IgD-negative memory B cell (primary cell): Measurements from ENCODE around the gene ZNF367. TPM values are rescaled to one million over a fixed set of nuclear protein-coding genes. Genes with fewer than 3 reads are reported as not detected.

Experiments used
- H3K27ac Mint-ChIP-seq, 3 donors: one replicate each; pipeline ENCODE4 v1.8.0; 2020 to 2022; ENCODE audit warnings: mild to moderate bottlenecking in 3 of 3, mixed read lengths in 3 of 3, moderate library complexity in 1 of 3
- H3K27me3 Mint-ChIP-seq: one replicate; pipeline ENCODE4 v1.8.0; 2021; ENCODE audit warnings: mixed read lengths
- H3K36me3 Mint-ChIP-seq: one replicate; pipeline ENCODE4 v1.8.0; 2020; ENCODE audit warnings: mild to moderate bottlenecking, mixed read lengths
- H3K4me1 Mint-ChIP-seq, 3 donors: one replicate each; pipeline ENCODE4 v1.8.0; 2020 to 2022; ENCODE audit warnings: mixed read lengths in 3 of 3, mild to moderate bottlenecking in 1 of 3
- H3K4me3 Mint-ChIP-seq, 4 donors: one replicate each; pipeline ENCODE4 v1.8.0; 2020 to 2022; ENCODE audit warnings: mild to moderate bottlenecking in 4 of 4, mixed read lengths in 4 of 4, moderate library complexity in 3 of 4
- H3K9me3 Mint-ChIP-seq, 3 donors: one replicate each; pipeline ENCODE4 v1.8.0; 2020 to 2021; ENCODE audit warnings: mixed read lengths in 3 of 3, mild to moderate bottlenecking in 1 of 3
- polyA plus RNA-seq: library from polyadenylated mRNA; unstranded; fragments of 300-500 nt; fragmentation: Illumina TruSeq; gene quantifications from one replicate; pipeline ENCODE4 v1.2.3, GENCODE V29; 2021

The ZNF367 gene
- 0.21 TPM for polyA plus RNA-seq

DNA sequence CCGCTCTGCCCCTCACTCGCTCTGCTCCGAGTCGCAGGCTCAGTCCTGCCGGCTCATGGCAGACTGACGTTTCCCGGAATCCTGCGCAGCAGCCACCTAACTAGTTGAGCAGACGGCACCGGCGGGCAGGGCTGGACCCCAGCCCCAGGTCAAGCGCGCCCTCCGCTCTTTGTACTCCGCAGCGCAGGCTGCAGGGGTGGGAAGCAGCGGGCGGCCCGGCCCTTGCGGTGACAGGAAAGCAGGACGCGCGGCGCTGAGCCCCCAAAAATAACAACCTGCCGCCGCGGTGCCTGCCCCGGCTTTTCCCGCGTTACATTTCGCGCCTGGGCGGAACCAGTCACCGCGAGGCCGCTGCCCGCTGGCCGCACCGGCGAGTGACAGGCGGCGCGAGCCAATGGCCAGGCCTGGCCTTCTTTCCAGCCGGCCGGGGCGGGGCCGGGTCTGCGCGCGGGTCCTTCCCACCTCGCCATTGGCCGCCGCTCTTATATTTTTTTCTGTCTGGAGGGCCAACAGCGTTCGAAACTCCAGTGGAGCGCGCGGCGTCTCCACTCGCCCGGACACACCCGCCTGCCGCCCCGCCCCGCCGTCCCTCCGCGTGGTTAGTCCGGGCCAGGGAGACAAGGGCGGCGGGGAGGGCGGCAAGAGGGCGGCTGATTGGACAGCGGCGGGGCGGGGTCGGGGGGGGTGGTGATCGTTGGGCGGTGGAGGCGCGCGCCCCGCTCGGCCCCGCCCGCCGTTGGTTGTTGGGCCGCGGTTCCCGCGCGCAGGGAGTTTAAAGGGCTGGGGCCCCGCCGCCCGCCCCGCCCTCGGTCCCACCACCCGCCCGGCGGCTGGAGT is at the start of gene ZNF367:
Gene ZNF367 (minus strand): TSS at position 288 of the 837 bp plus-strand sequence. CDS start 338 bp downstream, outside the sequence.
- Mint-ChIP-seq H3K4me3 (peak within 1 kb of the TSS; percentile 90 to 96 (median 93)), H3K9me3 (no peaks in the 10 kb centered on the region), H3K27ac (peak within 1 kb of the TSS; percentile 92 to 97 (median 95)), H3K27me3 (no peaks in the 10 kb centered on the region), H3K36me3 (no peaks in the 10 kb centered on the region), H3K4me1 (peaks cover 21 to 37% (median 35%) of the 10 kb centered on the region in 3 donors)

DNA sequence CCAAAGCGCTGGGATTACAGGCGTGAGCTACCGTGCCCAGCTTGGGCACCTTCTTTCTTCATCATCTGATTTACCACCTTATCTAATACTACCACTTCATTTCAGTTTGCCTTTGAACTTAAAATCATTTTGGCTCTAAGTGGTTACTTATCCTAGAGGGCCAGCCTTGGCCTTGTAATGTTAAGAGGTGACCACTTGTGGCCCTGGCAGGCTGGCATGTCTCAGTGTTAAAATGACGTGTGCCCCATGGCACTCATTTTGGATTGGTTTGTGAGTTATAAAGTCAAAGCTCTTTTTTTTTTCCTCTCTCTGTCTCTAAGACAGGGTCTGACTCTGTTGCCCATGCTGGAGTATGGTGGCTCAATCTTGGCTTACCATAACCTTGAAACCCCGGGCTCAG is 49.6 kb upstream of the ZNF367 start:
- Mint-ChIP-seq H3K4me3 (no peak overlapping the region), H3K27me3 (no peaks in the 10 kb centered on the region), H3K36me3 (peaks cover 10% of the 10 kb centered on the region), H3K9me3 (no peaks in the 10 kb centered on the region), H3K27ac (no peak overlapping the region), H3K4me1 (no peaks in the 10 kb centered on the region)

DNA sequence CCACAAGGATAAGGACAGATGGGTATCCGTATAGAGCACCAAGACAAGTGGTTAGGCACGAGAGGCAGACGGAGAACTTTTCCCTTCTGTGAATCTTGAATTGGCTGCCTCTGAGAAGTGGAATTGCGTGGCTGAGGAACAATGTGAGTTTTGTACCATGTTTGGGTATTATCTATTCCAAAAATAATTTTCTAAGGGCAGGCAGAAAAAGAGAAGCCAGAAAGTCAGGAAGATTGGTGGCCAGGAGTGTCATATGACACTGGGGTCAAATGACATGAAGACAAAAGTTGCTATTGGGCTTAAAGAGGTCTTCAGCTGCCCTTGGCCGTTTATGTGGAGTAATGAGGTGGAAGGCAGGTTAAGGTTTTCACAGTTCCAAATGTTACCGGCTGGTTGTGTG is 46.3 kb upstream of the ZNF367 start:
- no peak overlapping the region for H3K4me3 Mint-ChIP-seq
- H3K27me3 Mint-ChIP-seq: no peaks in the 10 kb centered on the region
- H3K27ac Mint-ChIP-seq: no peak overlapping the region
- H3K36me3 Mint-ChIP-seq: peaks cover 9% of the 10 kb centered on the region
- H3K9me3 Mint-ChIP-seq: no peaks in the 10 kb centered on the region
- peaks cover 0 to 2% (median 0%) of the 10 kb centered on the region in 3 donors for H3K4me1 Mint-ChIP-seq

DNA sequence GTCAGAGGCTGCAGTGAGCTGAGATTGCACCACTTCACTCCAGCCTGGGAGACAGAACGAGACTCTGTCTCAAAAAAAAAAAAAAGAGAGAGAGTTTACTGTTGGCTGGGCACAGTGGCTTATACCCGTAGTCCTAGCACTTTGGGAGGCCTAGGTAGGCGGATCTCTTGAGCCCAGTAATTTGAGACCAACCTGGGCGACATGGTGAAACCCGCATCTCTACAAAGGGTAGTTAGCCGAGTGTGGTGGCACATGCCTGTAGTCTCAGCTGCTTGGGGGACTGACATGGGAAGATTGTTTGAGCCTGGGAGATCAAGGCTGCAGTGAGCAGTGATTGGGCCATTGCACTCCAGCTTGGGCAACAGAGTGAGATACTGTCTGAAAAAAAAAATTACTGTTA is 44.4 kb upstream of the ZNF367 start:
- Mint-ChIP-seq H3K4me1 (peaks cover 0 to 2% (median 0%) of the 10 kb centered on the region in 3 donors), H3K36me3 (peaks cover 16% of the 10 kb centered on the region), H3K27me3 (no peaks in the 10 kb centered on the region), H3K27ac (no peak overlapping the region), H3K4me3 (no peak overlapping the region), H3K9me3 (no peaks in the 10 kb centered on the region)

DNA sequence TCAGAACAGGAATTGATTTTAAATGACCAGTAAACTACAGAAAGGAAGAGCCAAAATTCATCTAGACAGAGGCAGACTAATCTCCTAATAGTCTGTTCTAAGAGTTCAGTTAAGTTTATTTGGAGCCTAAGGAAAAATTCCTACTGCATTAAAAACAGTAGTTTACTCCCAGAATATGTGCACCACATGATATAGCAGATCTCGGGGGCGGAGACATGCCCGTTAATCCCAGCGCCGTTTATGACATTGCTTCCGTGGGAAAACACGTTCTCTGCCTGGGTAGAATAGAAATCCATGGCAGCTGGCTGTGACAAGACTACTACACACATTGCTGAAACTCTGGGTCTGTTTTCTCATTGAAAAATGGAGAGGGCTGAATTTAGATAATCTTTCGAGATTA is 43.2 kb upstream of the ZNF367 start:
- Mint-ChIP-seq H3K36me3 (peaks cover 16% of the 10 kb centered on the region), H3K9me3 (no peaks in the 10 kb centered on the region), H3K4me1 (peaks cover 0 to 2% (median 0%) of the 10 kb centered on the region in 3 donors), H3K4me3 (no peak overlapping the region), H3K27ac (no peak overlapping the region), H3K27me3 (no peaks in the 10 kb centered on the region)

DNA sequence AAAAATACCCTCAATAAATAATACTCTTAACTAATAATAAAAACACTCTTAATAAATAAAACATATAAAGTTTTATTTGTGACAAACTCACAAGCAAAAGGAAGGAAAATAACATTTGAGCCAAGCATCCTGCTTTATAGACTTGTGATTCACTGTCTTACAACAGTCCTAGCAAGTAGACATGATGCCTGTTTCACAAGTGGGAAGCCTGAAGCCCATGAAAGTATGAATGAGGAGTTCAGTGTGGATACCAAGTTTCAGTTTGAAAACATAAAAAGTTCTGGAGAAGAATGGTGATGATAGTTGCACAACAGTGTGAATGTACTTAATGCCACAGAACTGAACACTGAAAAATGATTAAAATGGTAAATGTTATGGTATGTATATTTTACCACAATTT is 42.7 kb upstream of the ZNF367 start:
- H3K4me3 Mint-ChIP-seq: no peak overlapping the region
- H3K9me3 Mint-ChIP-seq: no peaks in the 10 kb centered on the region
- H3K27me3 Mint-ChIP-seq: no peaks in the 10 kb centered on the region
- H3K27ac Mint-ChIP-seq: no peak overlapping the region
- H3K4me1 Mint-ChIP-seq: peaks cover 0 to 2% (median 0%) of the 10 kb centered on the region in 3 donors
- H3K36me3 Mint-ChIP-seq: peaks cover 14% of the 10 kb centered on the region

DNA sequence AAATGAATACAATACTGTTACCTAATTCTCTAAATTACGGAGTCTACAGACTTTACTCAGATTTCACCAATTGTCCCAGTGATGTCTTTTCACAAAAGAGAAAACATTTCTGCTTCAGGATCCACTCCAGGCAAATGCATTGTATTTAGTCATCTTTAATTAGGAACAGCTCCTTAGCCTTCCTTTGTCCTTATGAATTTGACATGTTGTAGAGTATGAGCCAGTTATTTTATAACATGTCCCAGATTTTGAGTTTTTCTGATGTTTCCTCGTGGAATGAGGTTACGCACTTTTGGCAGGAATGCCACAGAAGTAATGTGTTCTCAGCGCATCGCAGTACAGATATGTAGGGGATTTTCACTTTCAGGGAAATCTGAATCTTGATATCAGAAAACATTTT is 42.3 kb upstream of the ZNF367 start:
- Mint-ChIP-seq H3K9me3 (no peaks in the 10 kb centered on the region), H3K4me3 (no peak overlapping the region), H3K36me3 (peaks cover 11% of the 10 kb centered on the region), H3K4me1 (peaks cover 0 to 2% (median 0%) of the 10 kb centered on the region in 3 donors), H3K27me3 (no peaks in the 10 kb centered on the region), H3K27ac (no peak overlapping the region)

DNA sequence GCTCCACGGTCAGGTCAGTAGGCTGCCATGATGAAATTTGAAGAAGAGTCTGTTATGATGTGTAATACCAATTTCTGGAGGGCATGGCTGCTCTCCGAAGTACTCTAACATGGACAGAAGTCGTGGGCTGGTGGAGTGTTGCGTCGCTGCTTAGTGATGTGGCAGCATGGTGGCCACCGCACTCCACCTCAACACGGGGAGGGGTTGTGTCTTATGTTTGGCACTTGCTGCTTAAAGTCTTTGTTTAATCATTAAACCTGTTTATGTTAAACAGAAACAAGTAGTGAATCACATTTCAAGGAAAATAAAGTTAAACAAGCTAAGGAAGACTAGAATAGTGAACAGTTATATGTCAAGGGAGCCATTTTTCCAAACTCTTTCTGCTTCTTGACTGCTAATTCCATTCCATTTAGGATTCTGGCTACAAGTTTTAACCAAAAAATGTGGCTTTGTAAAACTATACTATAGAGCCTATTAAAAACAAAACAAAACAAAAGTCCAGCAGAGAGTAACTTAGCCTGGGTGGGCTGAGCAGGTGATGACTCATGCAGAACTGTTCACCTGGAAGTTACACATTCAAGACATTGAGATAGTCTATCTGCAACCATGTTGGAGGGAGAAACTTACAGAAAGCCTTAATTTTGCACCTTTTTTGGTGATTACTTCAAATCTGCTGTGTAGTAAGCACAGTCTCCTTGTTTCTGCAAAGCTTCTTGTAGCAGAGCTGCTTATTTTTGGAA is 41.3 kb upstream of the ZNF367 start:
- no peaks in the 10 kb centered on the region for H3K27me3 Mint-ChIP-seq
- peaks cover 11% of the 10 kb centered on the region for H3K36me3 Mint-ChIP-seq
- H3K27ac Mint-ChIP-seq: no peak overlapping the region
- peaks cover 0 to 2% (median 0%) of the 10 kb centered on the region in 3 donors for H3K4me1 Mint-ChIP-seq
- H3K9me3 Mint-ChIP-seq: no peaks in the 10 kb centered on the region
- no peak overlapping the region for H3K4me3 Mint-ChIP-seq

DNA sequence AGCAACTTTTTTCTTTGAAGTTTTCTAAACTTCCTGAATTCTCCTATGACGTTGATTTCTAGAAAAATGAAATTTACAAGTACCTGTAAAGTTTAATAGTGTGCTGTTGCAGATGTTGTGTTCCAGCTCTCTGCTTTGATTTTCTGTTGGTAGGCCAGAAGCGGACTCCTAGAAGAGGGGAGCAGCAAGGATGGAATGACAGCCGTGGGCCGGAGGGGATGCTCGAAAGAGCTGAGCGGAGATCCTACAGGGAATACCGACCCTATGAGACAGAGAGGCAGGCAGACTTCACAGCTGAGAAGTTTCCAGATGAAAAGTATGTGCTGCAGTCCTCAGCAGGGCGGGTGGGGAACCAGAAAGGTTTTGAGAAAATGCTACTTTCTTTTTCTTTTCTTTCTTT is 40.1 kb upstream of the ZNF367 start:
- Mint-ChIP-seq H3K4me1 (peaks cover 0 to 10% (median 3%) of the 10 kb centered on the region in 3 donors), H3K27ac (no peak overlapping the region), H3K4me3 (no peak overlapping the region), H3K27me3 (no peaks in the 10 kb centered on the region), H3K9me3 (no peaks in the 10 kb centered on the region), H3K36me3 (peaks cover 13% of the 10 kb centered on the region)

DNA sequence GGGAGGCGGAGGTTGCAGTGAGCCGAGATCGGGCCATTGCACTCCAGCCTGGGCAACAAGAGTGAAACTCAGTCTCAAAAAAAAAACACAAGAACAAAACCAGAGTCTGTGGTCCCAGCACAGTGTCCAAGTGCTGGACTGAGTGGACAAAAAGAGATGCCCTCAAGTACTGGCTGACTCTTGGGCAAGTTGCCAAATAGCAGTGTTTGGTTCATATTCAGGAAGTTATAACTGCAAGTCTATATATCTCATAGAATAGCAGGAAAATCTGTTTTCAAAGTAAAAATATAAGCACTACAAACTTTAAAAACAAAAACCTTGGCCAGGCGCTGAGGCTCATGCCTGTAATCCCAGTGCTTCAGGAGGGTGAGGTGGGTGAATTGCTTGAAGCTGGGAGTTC is 39.1 kb upstream of the ZNF367 start:
- H3K27me3 Mint-ChIP-seq: no peaks in the 10 kb centered on the region
- H3K27ac Mint-ChIP-seq: no peak overlapping the region
- no peak overlapping the region for H3K4me3 Mint-ChIP-seq
- H3K9me3 Mint-ChIP-seq: no peaks in the 10 kb centered on the region
- H3K4me1 Mint-ChIP-seq: peaks cover 4 to 10% (median 4%) of the 10 kb centered on the region in 3 donors
- peaks cover 13% of the 10 kb centered on the region for H3K36me3 Mint-ChIP-seq

DNA sequence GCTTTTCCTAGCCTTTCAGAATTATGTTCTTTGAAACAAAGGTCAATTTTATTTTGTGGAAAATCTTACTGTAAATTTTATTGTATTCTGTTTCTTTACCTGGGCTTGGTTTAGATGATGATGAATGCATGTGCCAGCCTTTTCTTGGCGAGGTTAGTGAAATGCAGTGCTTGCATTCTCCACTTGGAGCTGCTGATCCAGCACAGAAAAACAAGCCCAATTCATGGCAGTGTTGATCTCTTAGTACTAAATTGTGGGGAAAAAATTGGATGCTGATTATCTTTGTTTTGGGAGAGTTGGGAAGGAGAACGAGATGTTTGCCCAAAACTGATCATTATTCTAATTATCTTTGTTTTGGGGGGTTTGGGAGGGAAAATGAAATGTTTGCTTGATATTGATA is 35.5 kb upstream of the ZNF367 start:
- Mint-ChIP-seq H3K27me3 (peaks cover 5% of the 10 kb centered on the region), H3K4me1 (peaks cover 15 to 17% (median 16%) of the 10 kb centered on the region in 3 donors), H3K27ac (no peak overlapping the region), H3K36me3 (peaks cover 4% of the 10 kb centered on the region), H3K4me3 (peak overlapping the region in 1 of 4 donors; percentile 5), H3K9me3 (no peaks in the 10 kb centered on the region)

DNA sequence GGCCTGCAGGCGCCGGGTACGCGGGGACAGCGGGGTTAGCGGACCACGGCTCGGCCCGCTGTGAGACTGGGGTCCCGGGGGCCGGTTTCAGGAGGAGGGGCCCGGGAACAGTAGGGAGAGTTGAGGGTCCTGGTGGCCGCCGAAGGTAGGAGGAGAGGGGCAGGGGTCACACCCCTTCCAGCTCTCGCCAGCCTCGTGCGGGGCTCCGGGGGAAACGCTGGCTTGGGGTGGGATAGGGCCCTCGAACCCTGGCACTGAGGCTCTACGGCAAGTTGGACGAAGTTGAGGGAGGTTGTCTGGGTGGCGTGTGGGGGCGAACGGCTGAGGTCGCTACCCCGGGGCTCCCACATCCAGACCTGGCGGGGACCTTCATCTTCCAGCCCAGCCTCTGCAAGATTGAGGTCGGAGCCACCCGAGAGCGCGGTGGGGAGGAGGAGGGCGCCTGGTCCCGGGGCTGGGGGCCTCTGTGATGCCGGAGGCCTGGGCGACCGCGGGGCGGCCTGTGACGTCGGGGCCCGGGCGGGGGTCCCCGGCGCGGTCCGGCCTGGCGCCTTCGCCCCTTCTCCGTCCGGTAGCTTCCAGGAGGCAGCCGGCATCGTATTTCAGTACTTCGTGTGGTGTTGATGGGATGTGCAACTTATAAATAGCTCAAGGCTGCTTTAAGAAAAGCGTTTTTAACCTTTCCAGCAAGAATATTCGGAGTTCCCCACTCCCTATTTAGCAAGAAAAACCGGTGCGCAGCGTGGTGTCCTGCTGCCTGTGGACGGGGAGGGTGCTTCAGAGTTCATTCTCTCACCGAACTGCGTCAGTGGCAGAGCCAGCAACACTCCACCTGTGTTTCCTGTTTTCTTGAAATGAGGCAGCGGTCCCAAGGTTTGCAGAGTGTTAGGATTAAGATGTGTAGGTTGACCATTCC is 32.7 kb upstream of the ZNF367 start:
- Mint-ChIP-seq H3K4me3 (peak overlapping the region; percentile 84 to 97 (median 93)), H3K36me3 (peaks cover 4% of the 10 kb centered on the region), H3K9me3 (no peaks in the 10 kb centered on the region), H3K4me1 (peaks cover 15 to 17% (median 16%) of the 10 kb centered on the region in 3 donors), H3K27ac (peak overlapping the region; percentile 26 to 91 (median 80)), H3K27me3 (peaks cover 5% of the 10 kb centered on the region)

DNA sequence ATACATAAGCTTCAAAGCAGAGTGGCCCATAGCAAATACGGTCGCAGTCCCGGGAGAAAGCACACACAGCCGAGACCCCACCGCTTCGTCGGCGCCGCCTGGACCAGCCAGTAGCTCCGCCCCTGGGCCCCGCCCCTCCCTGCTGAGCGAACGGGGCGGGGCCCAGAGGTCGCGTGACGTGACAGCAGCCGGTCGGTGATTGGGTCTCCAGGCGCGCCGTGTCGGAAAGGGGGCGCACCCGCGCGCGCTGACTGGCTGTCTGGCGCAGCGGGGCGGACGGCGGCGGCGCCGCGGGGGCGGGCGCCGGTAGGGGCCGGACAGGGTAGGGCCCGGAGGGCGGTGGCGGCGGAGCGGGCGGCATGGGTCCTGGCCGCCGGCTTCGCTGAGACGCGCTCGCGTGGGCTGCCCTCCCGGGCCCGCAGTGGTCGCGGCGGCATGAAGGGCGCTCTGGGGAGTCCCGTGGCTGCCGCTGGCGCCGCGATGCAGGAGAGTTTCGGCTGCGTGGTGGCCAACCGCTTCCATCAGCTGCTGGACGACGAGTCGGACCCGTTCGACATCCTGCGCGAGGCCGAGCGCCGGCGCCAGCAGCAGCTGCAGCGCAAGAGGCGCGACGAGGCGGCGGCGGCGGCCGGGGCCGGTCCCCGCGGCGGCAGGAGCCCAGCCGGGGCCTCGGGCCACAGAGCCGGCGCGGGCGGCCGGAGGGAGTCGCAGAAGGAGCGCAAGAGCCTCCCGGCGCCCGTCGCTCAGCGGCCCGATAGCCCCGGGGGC is 31.9 kb upstream of the ZNF367 start, which contains the start of gene HABP4:
Gene HABP4 (plus strand): TSS at position 325 of the 768 bp plus-strand sequence. CDS start 111 bp downstream, at position 436.
- Mint-ChIP-seq H3K36me3 (peaks cover 4% of the 10 kb centered on the region), H3K4me1 (peaks cover 15 to 17% (median 16%) of the 10 kb centered on the region in 3 donors), H3K27me3 (peaks cover 5% of the 10 kb centered on the region), H3K4me3 (peak within 1 kb of the TSS; percentile 84 to 97 (median 93)), H3K9me3 (no peaks in the 10 kb centered on the region), H3K27ac (peak within 1 kb of the TSS; percentile 41 to 91 (median 69))

DNA sequence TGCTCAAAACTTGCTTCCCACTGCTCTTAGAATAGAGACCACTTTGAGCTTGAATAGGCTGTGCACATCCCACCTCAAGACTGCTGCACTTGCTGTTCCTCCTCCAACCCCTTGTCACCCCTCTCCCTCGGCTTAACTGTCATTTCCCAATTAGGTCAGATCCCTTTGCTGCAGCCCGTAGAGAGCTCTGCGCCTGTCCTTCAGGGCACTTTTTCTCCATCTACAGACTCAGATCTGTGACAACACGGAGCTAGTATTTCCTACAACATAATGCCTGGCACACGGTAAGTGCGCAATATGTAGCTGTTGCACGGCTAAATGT is 31.3 kb upstream of the ZNF367 start:
- H3K9me3 Mint-ChIP-seq: no peaks in the 10 kb centered on the region
- peaks cover 4% of the 10 kb centered on the region for H3K36me3 Mint-ChIP-seq
- H3K4me3 Mint-ChIP-seq: peak overlapping the region; percentile 75 to 89 (median 84)
- peaks cover 5% of the 10 kb centered on the region for H3K27me3 Mint-ChIP-seq
- peak overlapping the region; percentile 41 to 71 (median 69) for H3K27ac Mint-ChIP-seq
- H3K4me1 Mint-ChIP-seq: peaks cover 15 to 17% (median 16%) of the 10 kb centered on the region in 3 donors
